Astrocyte (in vitro differentiated cells and primary cell): ENCODE measurements around the gene SPAG9. TPM values are rescaled to one million over a fixed set of nuclear protein-coding genes. Genes with fewer than 3 reads are reported as not detected.
"Not testable (repeated sequence)": the region's sequence is repeated elsewhere in the genome, so short reads cannot be mapped to it uniquely, and the experiment has no call there.

Source experiments
- DNase-seq: peaks from one replicate; pipeline ENCODE4 v3.0.0-alpha.2; 2010; ENCODE audit warnings: low read depth
- FAIRE-seq: peaks from 2 replicates; lab custom pipeline; 2011; peaks lifted over from hg19 to GRCh38; lab: Jason Lieb, UNC
- H2AFZ ChIP-seq: 2 replicates; pipeline ENCODE4 v1.6.0; 2012; ENCODE audit warnings: low read depth, low read length, inconsistent platforms
- H3K27ac ChIP-seq: 2 replicates; pipeline ENCODE4 v1.5.1; 2011; ENCODE audit warnings: low read depth, low read length, inconsistent platforms
- H3K27me3 ChIP-seq: 2 replicates; pipeline ENCODE4 v1.6.0; 2011; ENCODE audit warnings: low read length, inconsistent platforms; ENCODE audit not compliant: insufficient read depth
- H3K36me3 ChIP-seq: 2 replicates; pipeline ENCODE4 v1.5.1; 2011; ENCODE audit warnings: low read length, inconsistent platforms; ENCODE audit not compliant: insufficient read depth
- H3K4me1 ChIP-seq: 2 replicates; pipeline ENCODE4 v1.5.1; 2011; ENCODE audit warnings: low read length, inconsistent platforms; ENCODE audit not compliant: insufficient read depth
- H3K4me2 ChIP-seq: 2 replicates; pipeline ENCODE4 v1.6.0; 2012; ENCODE audit warnings: low read length, inconsistent platforms
- H3K4me3 ChIP-seq: 2 replicates; pipeline ENCODE4 v1.5.1; 2011; ENCODE audit warnings: low read depth, mild to moderate bottlenecking, low read length, inconsistent platforms; ENCODE audit not compliant: insufficient read depth
- H3K79me2 ChIP-seq: 2 replicates; pipeline ENCODE4 v1.6.0; 2012; ENCODE audit warnings: mild to moderate bottlenecking, low read length, inconsistent platforms; ENCODE audit not compliant: insufficient read depth
- H3K9ac ChIP-seq: 2 replicates; pipeline ENCODE4 v1.6.0; 2012; ENCODE audit warnings: mild to moderate bottlenecking, low read length, inconsistent platforms
- H3K9me3 ChIP-seq: 2 replicates; pipeline ENCODE4 v1.5.1; 2012; ENCODE audit warnings: low read depth, mild to moderate bottlenecking, low read length, inconsistent platforms; ENCODE audit not compliant: insufficient read depth
- H4K20me1 ChIP-seq: 2 replicates; pipeline ENCODE4 v1.6.0; 2012; ENCODE audit warnings: low read length, inconsistent platforms; ENCODE audit not compliant: insufficient read depth
- H3K27ac Mint-ChIP-seq: one replicate; pipeline ENCODE4 v1.8.0; 2021; ENCODE audit warnings: mild to moderate bottlenecking, mixed read lengths; ENCODE audit not compliant: unreplicated experiment
- H3K27me3 Mint-ChIP-seq: one replicate; pipeline ENCODE4 v1.8.0; 2021; ENCODE audit warnings: low read depth, mixed read lengths; ENCODE audit not compliant: unreplicated experiment
- H3K36me3 Mint-ChIP-seq: one replicate; pipeline ENCODE4 v1.8.0; 2021; ENCODE audit warnings: low read depth, mixed read lengths; ENCODE audit not compliant: unreplicated experiment
- H3K4me1 Mint-ChIP-seq: one replicate; pipeline ENCODE4 v1.8.0; 2021; ENCODE audit warnings: low read depth, mixed read lengths; ENCODE audit not compliant: unreplicated experiment
- H3K4me3 Mint-ChIP-seq: one replicate; pipeline ENCODE4 v1.8.0; 2021; ENCODE audit warnings: mild to moderate bottlenecking, moderate library complexity, mixed read lengths; ENCODE audit not compliant: unreplicated experiment
- H3K9me3 Mint-ChIP-seq: one replicate; pipeline ENCODE4 v1.8.0; 2021; ENCODE audit warnings: mild to moderate bottlenecking, mixed read lengths; ENCODE audit not compliant: unreplicated experiment
- EZH2 ChIP-seq: IDR thresholded peaks from 2 replicates; pipeline ENCODE4 v1.6.1; 2012; ENCODE audit warnings: mild to moderate bottlenecking, low read length, inconsistent platforms; ENCODE audit not compliant: insufficient read depth
- total RNA-seq: library from RNA; stranded (reverse); gene quantifications from 2 replicates; pipeline ENCODE4 v1.2.1, GENCODE V29; 2021
- TF ChIP-seq, protein P1 (sequence below): IDR thresholded peaks from 2 replicates; pipeline ENCODE4 v1.5.1; 2011; ENCODE audit warnings: low read depth, mild to moderate bottlenecking, inconsistent platforms, low read length, moderate library complexity; ENCODE audit not compliant: insufficient read depth

Gene SPAG9
- total RNA-seq, 1 donor from 2014 or later = 102 TPM

DNA sequence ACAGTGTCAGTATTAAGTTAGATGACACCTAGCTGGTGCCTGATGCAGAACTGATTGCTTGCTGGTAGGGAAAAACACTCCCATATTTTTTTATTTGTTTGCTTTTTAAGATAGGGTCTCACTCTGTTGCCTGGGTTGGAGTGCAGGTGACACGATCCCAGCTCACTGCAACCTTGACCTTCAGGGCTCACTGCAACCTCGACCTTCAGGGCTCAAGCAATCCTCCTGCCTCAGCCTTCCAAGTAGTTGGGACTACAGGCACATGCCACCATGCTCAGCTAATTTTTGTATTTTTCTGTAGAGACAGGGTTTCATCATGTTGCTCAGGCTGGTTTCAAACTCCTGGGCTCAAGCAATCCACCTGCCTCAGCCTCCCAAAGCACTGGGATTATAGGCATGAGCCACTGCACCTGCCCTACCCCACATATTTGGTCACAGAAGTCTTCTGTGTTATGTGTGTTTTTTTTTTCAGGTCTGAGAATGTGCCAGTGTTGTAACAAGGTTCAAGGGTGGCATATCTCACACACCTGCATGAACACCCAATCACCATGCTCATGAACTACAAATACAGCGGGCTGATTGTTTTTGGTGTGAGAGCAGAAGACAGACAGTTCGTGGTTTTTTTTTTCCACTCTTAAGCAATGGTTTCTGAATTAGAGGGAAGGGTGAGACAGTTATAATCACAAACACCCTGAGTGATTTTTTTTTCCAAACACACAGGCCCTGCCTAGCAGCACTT, 22.8 kb downstream of the SPAG9 start:
- Histone ChIP-seq H3K36me3 (no peaks in the 10 kb centered on the region), H3K4me2 (no peak overlapping the region), H3K9ac (no peak overlapping the region), H3K4me1 (no peaks in the 10 kb centered on the region), H3K9me3 (no peaks in the 10 kb centered on the region), H3K79me2 (peaks cover 83% of the 10 kb centered on the region), H3K4me3 (no peak overlapping the region), H3K27me3 (no peaks in the 10 kb centered on the region), H4K20me1 (peaks cover 62% of the 10 kb centered on the region), H2AFZ (no peak overlapping the region), H3K27ac (no peak overlapping the region)
- no peak for FAIRE-seq
- no peak overlapping the region for H3K27ac Mint-ChIP-seq
- peaks cover 2% of the 10 kb centered on the region for H3K4me1 Mint-ChIP-seq
- peaks cover 2% of the 10 kb centered on the region for H3K36me3 Mint-ChIP-seq
- no peak for TF ChIP-seq EZH2
- TF ChIP-seq, protein P1, sequence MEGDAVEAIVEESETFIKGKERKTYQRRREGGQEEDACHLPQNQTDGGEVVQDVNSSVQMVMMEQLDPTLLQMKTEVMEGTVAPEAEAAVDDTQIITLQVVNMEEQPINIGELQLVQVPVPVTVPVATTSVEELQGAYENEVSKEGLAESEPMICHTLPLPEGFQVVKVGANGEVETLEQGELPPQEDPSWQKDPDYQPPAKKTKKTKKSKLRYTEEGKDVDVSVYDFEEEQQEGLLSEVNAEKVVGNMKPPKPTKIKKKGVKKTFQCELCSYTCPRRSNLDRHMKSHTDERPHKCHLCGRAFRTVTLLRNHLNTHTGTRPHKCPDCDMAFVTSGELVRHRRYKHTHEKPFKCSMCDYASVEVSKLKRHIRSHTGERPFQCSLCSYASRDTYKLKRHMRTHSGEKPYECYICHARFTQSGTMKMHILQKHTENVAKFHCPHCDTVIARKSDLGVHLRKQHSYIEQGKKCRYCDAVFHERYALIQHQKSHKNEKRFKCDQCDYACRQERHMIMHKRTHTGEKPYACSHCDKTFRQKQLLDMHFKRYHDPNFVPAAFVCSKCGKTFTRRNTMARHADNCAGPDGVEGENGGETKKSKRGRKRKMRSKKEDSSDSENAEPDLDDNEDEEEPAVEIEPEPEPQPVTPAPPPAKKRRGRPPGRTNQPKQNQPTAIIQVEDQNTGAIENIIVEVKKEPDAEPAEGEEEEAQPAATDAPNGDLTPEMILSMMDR = no peak
- no peaks in the 10 kb centered on the region for H3K9me3 Mint-ChIP-seq
- DNase-seq = no peak
- no peaks in the 10 kb centered on the region for H3K27me3 Mint-ChIP-seq
- no peak overlapping the region for H3K4me3 Mint-ChIP-seq

DNA sequence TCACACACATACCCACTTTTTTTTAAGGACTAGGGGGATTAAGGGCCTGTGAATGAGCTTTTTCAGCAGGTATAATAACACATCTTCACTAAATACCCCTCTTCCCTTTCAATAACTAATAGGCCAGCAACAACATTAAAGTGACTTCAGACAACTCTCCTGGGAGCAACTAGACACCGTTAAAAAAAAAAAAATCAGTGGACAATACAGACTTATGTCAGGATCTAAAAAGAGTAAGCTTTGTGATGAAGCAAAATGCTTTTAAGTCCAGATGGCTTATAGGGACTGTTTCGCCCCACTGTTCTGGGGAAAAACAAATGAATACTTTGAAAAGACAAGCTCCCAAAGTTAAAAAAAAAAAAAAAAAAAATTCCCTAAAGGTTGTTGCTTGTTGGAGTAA, 29.0 kb downstream of the SPAG9 start:
- H3K4me1 ChIP-seq = no peaks in the 10 kb centered on the region
- H3K9me3 Mint-ChIP-seq = no peaks in the 10 kb centered on the region
- FAIRE-seq (no peak), DNase-seq (no peak)
- no peaks in the 10 kb centered on the region for H3K36me3 Mint-ChIP-seq
- H2AFZ ChIP-seq = no peak overlapping the region
- H3K27ac Mint-ChIP-seq = peak overlapping the region; percentile 48
- H3K9ac ChIP-seq = no peak overlapping the region
- no peak overlapping the region for H3K4me3 ChIP-seq
- H3K4me1 Mint-ChIP-seq = peaks cover 8% of the 10 kb centered on the region
- no peak overlapping the region for H3K4me3 Mint-ChIP-seq
- H3K9me3 ChIP-seq = no peaks in the 10 kb centered on the region
- no peak overlapping the region for H3K27ac ChIP-seq
- TF ChIP-seq, protein P1 = no peak
- TF ChIP-seq EZH2 = no peak
- no peak overlapping the region for H3K4me2 ChIP-seq
- no peaks in the 10 kb centered on the region for H3K36me3 ChIP-seq
- H4K20me1 ChIP-seq = peaks cover 61% of the 10 kb centered on the region
- no peaks in the 10 kb centered on the region for H3K27me3 Mint-ChIP-seq
- no peaks in the 10 kb centered on the region for H3K27me3 ChIP-seq
- H3K79me2 ChIP-seq = peaks cover 85% of the 10 kb centered on the region

DNA sequence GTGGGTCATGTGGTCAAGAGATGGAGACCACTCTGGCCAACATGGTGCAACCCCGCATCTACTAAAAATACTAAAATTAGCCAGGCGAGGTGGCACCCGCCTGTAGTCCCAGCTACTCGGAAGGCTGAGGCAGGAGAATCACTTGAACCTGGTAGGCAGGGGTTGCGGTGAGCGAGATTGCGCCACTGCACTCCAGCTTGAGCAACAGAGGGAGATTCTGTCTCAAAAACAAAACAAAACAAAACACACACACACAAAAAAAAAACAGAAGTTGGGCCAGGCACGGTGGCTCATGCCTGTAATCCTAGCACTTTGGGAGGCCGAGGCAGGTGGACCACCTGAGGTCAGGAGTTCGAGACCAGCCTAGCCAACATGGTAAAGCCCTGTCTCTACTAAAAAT, 31.8 kb downstream of the SPAG9 start:
- FAIRE-seq, H3K36me3 Mint-ChIP-seq, H3K4me1 ChIP-seq: not testable (repeated sequence)

More for the DNA sequence above, 31.8 kb downstream of the SPAG9 start:
- H3K27ac Mint-ChIP-seq, H3K27ac ChIP-seq, H3K4me1 Mint-ChIP-seq, H2AFZ ChIP-seq, H3K4me3 ChIP-seq, H3K27me3 ChIP-seq, DNase-seq, H3K9me3 Mint-ChIP-seq, H3K4me3 Mint-ChIP-seq, H3K9me3 ChIP-seq, H3K9ac ChIP-seq, H3K27me3 Mint-ChIP-seq, H3K4me2 ChIP-seq, H3K36me3 ChIP-seq: not testable (repeated sequence)
- peaks cover 74% of the 10 kb centered on the region for H3K79me2 ChIP-seq
- peaks cover 52% of the 10 kb centered on the region for H4K20me1 ChIP-seq
